GM04504 (cell line): ENCODE results near the gene TMEM132E.

ENCODE experiments used
- DNase-seq: peaks from one replicate; pipeline ENCODE4 v3.0.0-alpha.2; 2012; ENCODE audit warnings: low read depth

Gene TMEM132E

DNA sequence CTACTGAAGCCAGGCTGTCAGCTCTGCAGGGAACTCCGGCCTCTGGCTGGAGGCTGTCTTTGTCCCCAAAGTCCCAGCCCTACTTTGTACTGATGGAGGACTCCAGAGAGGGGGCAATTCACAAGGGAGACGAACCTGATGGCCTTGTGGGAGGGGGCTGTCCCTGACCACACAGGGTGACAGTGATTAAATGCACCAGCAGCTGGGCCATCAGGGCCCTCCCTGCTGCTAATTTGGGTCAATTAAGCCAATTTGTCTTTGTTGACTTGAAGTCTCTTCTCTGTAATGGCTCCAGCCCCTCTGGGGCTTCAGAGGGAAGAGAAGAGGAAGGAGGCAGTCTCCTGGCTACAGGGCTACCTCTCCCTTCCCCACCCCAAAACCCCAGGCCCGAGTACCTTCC lies 22.0 kb downstream of the TMEM132E start:
- no peak for DNase-seq

DNA sequence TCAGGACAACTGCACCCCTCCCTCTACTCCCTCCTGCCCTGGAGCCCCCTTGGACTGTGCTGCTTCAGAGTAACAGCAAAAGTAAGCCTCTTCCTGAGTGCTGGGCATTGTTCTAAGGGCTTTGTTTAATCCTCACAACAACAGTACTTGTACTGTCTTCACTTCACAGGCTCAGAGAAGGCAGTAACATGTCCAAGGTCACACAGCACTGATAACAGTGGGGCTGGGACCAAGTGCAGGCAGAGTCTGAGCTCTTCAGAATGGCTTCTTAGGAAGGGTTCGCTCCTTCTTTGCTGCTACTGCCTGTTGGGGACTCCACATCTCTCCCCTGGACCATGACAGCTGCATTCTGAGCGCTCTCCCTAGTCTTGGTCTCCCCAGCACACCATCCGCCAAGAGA lies 24.6 kb downstream of the TMEM132E start:
- DNase-seq: no peak

DNA sequence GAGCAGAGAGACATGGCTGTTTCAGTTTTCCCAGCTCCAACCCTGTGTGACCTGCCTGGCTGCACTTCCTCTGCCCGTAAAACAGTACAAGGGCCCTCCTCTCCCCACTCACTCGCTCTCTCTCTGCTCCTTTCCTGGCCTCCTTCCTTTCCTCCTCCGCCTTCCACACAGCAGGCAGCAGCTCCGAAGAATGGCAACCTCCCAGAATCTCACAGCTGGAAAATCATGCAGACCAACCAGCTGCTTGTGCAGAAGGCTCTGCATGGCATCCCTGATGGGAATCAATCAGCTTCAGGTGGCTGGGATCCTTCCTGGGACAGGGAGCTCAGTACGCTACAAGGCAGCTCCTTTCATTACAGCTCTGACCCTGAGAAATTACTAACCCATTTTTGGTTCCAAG lies 27.4 kb downstream of the TMEM132E start:
- no peak for DNase-seq

DNA sequence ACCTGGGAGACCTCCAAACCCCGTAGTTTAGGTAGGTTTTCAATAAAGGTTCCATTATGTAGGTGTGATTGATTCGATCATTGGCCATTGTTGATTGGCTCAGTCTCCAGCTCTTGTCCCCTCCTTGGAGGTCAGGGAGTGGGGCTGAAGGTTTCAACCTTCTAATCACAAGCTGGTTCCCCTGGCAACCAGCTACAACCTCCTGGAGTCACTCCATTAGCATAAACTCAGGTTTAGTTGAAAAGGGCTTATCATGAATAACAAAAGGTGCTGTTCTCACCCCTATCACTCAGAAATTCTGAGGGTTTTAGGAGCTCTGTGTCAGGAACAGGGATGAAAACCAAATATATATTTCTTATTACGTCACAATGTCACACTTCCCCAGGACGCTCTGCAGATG lies 28.5 kb downstream of the TMEM132E start:
- no peak for DNase-seq

DNA sequence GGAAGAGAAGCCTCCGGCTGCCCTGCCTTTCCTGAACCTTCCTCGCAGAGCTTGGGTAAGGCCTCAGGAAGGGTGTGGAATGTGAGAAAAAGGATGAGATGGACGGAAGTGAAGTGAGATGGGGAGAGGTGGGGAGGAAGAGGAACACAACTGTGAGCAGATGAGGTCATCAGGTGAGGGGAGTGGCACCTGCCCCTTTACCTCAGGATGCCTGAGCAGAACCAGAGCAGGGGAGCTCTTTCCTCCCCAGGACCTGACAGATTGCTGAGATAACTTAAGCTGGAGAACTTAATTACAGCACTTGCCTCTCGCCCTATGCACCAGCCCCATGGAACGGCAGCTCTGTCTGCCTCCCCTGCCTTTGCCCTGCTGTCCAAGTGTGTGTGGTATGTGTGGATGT lies 29.8 kb downstream of the TMEM132E start:
- DNase-seq: no peak

DNA sequence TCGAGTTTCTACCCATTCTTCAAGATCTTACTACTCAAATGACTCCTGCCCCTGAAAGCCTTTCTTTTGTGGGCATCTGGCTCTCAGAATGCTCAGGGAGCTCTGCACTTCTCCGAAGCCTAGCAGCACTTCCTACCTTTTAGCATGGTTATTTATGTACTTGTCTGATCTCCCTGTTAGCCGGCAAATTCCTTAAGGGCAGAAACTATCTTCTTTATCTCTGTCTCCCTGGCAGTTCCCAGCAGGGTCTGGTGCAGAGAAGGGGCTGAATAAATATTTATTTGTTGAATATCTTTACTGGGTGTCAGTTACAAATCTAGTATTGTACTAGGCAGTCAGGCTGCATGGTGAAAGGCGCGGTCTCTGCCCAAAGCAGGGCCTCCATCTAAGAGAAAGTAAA lies 30.7 kb downstream of the TMEM132E start:
- DNase-seq: no peak

DNA sequence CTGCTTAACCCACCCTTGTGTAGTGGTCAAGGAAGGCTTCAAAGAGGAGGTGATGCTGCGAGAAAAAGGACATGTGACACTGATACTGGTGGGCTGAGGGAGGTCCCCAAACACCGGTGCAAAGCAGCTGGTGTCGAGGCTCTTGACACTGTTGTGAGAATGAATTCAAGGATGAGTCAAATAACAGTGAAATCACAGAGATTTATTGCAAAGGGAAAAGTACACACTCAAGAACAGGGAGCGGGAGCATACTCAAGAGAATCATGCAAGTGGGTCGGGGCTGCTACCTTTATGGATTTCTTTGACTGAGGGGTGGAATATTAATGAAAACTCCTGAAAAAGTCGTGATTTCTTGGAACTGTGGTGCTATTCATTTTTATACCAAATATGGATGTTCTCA lies 31.1 kb downstream of the TMEM132E start:
- DNase-seq: no peak

DNA sequence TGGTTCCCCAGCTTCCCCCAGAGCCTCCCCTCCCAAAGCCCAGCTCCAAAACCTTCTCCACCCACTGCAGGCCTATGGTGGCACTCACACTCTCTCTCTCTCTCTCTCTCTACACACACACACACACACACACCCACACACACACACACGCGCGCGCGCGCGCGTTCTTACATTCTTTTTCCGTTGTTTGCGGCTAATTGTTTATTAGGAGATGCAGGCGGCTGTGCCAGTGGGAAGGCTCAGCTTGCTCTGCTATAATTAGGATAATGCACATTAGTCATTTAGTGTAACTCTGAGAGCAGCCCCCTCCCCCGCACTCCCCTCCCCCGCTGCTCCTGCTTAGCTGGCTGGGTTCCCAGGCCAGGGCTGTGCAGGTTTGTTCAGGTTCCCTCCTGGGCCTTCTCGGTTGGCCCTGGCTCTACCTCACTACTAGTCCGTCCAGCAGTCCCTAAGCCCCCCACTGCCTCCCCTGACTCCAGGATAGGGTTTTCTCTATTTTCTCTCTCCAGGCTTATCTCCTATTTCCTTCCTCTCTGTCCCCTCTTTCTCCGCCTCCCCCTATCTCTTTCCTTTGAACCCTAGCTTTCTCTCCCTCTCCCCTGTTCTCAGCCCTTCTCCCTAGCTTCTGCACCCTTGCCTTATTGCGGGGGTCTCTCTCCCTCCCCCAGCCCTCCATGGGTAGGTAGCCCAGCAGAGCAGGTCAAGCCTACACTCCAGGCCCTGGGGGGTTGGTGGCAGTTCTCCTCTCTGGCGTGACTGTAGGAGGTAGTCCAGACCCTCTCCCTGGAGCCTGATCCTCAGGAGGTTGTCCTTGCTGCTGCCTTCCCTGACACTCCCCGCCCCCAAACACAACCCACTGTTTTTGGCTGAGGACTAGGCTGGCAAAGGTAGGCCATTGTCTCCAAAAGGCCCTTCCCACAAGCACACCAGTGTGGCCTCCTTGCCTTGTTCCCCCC lies 34.0 kb downstream of the TMEM132E start:
- DNase-seq: no peak

DNA sequence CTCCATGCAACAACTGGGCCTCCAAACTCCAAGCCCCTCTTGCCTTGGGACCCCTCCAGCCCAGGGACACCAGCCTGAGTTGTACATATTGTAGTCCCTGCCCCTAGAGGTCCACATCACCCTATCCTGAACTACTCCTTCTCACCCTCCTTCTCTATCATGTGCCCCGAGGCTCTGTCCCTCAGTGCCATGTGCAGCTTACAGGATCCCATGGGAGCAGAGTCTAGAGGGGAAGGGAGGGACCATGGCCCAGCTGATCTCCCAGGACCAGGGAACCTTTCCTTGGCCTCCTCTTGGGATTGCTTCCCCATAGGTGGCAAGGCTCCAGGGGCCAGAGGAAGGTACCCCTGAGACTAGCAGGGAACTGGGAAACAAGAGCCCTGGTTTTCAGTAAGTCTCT lies 35.3 kb downstream of the TMEM132E start:
- DNase-seq: no peak

DNA sequence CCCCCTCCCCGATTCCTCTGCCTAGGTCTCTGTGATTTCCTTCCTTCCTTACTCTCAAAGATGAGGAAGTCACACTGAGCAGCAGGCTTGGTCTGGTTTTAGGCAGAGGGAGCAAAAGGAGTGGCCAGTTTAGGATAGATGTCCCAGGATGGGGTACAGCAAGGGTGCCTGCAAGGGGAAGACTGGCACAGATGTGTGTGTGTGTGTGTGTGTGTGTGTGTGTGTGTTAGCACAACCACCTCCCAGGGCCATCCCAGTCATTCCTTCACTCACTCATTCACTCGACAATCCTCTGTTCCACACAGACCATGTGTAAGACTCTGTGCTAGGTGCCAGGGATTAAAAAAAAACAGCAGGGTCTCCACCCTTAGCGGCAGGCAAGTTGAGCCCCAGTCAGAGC lies 35.9 kb downstream of the TMEM132E start:
- no peak for DNase-seq

DNA sequence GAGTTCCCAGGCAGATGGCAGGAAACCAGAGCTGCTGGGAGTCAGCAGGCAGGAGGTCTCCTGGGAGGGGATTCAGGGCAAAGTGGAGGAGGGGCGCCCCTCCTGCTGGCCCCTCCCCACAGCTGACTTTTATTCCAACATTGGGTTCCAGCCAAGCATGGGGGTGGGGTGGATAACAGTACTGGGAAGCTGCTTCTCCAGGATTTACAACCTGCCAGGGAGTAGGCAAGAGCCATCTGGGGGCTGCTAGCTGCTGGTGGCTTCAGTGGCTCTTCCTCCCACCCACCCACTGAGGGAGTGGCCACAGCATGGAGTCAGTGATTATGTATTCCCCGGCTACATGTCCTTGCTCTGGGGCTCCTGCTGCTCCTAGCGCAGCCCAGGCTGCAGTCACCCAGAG lies 36.8 kb downstream of the TMEM132E start:
- DNase-seq: no peak

DNA sequence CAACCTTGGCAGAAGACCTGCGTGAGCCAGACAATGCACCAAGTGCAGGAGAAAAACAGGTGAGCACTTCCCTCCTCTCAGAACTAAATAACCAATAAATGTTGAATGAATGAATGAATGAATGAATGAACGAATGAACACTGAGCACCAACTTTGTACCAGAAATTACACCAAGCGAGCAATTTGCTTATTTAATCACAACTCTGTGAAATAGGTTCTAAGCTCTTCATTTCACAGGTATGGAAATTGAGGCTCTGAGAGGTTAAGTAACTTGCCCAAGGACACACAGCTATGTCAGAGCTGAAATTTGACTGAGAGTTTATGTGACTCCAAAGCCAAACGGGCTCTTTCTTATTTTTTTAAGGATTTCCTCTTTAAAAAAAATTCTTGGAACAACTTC lies 38.0 kb downstream of the TMEM132E start:
- no peak for DNase-seq

DNA sequence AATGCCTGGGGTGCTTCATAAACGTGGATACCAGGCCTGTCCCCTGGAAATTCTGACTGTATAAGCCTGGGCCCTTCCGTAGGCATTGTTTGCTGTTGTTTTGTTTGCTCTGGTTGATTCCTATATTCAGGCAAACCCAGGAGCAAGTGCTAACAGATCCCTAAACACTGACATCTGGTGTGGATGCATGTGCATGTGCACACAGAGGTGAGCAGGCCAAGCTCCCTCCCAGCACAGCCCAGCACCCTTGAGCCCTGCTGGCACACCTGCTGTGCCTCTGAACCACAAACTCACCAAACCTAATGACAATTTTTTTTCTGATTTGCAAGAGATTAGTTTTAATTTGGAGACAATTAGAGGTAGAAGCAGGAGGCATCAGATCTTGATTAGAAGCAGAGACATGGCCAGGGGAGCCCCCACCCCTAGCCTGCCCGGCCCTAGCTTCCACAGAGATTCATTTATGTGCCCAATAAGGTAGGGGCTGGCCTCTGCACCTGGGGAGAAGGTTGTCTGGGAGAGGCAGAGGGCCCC lies 40.4 kb downstream of the TMEM132E start:
- no peak for DNase-seq

DNA sequence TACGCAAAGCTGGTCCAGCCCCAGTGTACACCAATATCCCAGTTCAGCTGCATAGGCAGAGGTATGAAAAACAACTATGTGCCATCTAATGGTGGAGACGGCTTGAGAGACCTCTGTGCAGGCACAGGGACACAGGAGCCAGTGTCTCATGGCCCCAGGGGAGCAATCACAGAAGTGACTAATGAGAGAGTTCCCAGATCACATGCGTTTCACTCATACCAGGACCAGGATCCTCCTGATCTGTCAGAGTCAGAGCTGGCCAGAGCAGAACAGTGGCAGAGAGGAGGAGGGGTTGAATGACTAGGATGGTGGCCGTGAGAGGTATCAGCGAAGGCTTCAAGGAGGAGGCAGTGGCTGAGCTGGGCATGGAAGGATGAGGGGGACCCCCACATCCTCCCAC lies 41.1 kb downstream of the TMEM132E start:
- no peak for DNase-seq

DNA sequence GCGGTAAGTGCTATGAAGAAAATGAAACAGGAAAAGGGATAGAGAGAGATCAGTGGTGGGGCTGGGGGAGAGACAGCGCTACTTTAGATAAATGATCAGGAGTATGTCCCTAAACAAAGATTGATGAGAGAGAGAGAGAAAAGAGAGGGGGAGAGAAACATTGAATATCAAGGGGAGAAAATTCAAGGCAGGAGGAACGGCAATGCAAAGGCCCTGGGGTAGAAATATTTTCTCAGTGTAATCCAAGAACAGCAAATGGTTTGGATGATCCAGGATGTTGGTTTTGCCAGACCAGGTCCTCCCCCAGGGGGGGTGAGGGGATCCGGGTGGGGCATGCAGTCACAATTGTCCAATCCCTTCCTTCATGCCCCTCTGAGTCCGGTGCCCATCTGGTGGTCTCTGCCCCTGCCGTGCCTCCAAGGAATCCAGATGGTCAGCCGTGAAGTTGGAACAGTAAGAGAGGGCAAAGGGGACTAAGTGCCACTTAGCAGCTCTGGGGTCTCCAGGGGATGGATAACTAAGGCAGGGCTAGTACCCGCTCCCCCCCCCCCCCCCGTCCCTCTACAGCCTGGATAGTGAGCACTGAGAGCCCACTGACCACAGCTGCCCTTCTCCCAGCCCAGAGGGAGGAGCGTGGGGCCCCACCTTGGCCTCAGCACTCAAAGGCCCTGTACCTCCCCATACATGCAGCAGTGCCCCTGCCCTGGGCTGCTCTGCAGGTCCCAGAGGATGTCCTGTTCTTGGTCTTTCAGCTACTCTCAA lies 43.7 kb downstream of the TMEM132E start:
- no peak for DNase-seq

DNA sequence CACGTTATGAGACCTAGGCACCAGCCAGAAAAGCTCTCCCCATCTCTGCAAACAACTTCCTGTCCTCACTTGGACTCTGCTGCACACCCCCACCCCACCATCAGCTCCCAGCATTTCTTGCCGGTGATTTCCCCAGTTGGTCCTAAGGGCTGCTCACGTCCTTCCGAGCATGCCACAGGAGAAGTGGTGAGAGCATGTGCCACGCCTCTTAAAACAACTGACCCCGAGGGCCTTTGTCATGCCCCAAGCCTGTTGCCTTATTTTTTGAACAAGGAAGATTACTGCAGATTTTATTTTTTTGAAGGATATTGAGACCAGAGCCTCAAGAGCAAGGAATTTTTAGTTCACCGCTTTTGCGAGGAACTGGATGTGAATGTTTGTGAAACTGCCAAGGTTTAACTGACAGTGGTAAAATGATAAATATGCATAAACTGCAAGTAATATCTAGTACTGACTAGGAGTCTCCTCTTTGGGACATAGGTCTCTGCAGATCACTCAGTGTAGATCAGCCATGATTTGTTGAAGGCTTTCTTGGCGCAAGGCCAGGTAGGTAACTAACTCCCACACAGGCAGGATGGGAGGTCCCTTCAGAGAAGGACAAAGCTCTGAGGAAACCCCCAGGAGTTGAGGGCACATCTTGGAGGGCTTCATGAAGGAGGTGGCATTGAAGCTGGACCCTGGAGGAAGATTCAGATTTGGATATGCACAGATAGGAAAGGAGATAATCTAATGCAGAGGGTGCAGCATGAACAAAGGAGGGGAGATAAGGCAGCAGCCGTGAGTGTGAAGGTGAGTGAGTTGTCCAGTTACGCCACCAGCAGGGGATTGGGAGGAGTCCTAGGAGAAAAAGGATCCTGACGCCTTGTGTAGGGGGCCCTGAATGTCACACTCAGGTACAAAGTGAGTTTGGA lies 44.7 kb downstream of the TMEM132E start:
- DNase-seq: no peak

DNA sequence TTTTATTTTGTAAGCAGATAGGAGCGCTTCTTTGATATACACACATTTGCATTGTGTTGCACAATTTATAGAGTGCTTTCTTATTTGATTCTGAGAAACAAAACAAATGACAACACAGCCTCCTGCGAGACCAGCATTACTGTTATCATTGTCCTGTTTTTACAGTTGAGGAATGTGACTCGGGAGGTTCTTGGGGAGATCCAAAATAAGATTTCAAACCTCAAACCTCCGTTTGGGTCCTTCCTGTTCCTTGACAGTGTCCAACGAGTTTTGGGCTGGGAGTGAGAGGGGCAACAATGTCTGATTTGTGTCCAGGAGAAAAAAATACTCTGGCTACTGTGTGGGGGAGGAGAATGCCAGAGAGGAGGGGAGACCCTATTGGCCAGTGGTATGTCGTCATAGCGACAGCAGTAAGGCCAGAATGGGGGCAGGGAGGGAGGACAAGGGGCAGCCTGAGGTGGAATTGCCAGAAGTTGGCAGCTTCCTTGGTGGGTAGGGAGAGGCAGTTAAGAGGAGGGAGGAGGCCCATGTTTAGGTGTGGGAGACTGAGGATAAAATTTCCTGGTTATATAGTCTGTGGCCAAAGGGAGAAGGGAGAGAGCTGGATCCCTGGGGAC lies 45.5 kb downstream of the TMEM132E start:
- DNase-seq: no peak

DNA sequence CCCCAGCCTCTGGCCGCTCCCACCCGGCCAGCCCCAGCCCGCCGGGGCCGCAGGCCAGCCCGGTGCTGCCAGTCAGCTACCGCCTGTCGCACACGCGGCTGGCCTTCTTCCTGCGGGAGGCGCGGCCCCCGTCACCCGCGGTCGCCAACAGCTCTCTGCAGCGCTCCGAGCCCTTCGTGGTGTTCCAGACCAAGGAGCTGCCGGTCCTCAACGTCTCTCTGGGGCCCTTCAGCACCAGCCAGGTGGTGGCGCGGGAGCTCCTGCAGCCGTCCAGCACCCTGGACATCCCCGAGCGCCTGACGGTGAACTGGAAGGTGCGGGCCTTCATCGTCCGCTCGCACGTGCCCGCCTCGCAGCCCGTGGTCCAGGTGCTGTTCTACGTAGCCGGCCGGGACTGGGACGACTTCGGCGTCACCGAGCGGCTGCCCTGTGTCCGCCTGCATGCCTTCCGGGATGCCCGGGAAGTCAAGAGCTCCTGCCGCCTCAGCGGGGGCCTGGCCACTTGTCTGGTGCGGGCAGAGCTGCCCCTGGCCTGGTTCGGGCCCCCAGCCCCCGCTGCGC lies 46.8 kb downstream of the TMEM132E start:
- no peak for DNase-seq

DNA sequence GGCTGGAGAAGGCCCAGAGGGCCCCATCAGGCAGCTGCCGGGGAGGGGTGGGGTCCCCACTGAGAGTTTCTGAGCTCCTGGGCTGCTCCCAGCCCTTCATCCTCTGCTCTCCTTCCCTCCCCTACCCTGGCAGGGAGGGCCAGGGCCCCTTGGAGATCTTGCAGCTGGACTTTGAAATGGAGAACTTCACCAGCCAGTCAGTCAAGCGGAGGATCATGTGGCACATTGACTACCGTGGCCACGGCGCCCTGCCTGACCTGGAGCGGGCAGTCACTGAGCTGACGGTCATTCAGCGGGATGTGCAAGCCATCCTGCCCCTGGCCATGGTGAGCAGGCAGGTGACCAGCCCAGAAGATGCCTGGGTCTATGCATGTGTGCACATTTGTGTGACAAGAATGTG lies 49.5 kb downstream of the TMEM132E start:
- no peak for DNase-seq

DNA sequence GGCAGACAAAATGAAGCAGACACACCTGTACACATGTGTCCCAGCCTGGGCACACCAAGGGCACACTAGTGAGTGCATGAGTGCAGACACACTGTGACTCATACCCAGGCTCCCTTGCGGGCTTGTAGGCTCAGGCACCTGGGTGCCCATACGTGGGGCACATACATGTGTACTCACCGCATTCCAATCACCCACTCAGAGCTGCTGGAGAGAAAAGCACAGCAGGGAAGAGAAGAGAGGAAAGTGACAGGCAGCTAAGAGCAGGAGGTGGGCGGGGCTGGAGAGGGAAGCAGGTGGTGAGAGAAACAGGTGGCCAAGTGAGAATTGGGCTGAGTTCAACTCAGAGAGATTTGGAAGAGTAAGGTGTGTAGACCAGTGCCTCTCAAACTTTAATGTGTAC lies 54.0 kb downstream of the TMEM132E start:
- no peak for DNase-seq

DNA sequence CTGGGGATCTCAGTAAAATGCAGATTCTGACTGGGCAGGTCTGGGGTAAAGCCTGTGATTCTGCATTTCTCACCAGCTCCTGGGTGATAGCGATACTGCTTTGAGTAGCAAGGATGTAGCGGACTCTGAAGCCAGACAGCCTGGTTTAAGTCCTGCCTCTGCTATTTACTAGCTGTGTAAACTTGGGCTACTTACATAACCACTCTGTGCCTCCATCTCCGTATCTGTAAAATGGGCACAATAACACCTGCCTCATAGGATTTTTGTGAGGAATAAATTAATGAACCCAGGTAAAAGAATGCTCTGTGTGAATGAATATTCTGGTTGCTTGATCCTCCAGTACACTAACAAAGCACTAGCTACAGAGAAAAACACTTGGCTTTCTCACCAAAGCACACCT lies 54.4 kb downstream of the TMEM132E start:
- DNase-seq: no peak
